ENCODE measurements around the gene CEACAM1. TPM values are rescaled to one million over a fixed set of nuclear protein-coding genes. Genes with fewer than 3 reads are reported as not detected.
"Not testable (repeated sequence)": the region's sequence is repeated elsewhere in the genome, so short reads cannot be mapped to it uniquely, and the experiment has no call there.

The CEACAM1 gene
- total and polyA plus RNA-seq, 4 donors = 0.60 to 4.4 (median 1.2) TPM

DNA sequence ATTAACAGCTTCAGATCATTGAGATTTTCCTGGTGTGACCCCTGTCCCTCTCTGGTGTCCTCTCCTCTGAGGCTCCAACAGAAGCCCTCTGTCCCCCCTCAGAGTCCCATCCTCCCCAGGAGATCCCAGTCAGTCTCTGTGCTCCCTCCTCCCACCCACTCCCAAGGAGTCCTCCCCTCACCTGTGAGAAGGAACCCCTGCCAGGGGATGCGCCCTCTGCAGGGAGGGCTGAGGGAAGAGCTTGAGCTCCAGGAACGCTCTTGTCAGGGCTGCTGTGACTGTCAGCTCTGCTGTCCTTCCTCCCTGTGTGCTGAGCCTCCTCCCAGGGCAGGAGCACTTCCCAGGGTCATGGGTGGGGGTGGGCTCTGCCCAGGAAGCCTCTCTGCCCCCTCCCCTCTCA, 33.2 kb upstream of the CEACAM1 start:
- Histone ChIP-seq H3K27me3 (ENCODE audit: control insufficient read depth, insufficient read depth, low read length) (no peaks in the 10 kb centered on the region), H3K4me1 (ENCODE audit: control insufficient read depth, insufficient read depth, low read length) (no peaks in the 10 kb centered on the region), H3K9me3 (ENCODE audit: control insufficient read depth, insufficient read depth, low read length) (no peaks in the 10 kb centered on the region), H3K27ac (ENCODE audit: low read depth, low read length) (no peak overlapping the region), H3K4me3 (ENCODE audit: low read depth, low read length) (no peak overlapping the region), H3K36me3 (ENCODE audit: control insufficient read depth, insufficient read depth, low read length) (no peaks in the 10 kb centered on the region)
- no peak for DNase-seq (ENCODE audit: low read depth in 4 of 6, low spot score in 6 of 6)
- WGBS (ENCODE audit: insufficient coverage) = 86% methylated on average over 1 of the region's 2 CpGs

- H3K9me3 ChIP-seq (ENCODE audit: control insufficient read depth, insufficient read depth, low read length) = no peaks in the 10 kb centered on the region
- no peaks in the 10 kb centered on the region for H3K36me3 ChIP-seq (ENCODE audit: control insufficient read depth, insufficient read depth, low read length)
- no peak overlapping the region for H3K27ac ChIP-seq (ENCODE audit: low read depth, low read length)
- peaks cover 2% of the 10 kb centered on the region for H3K4me1 ChIP-seq (ENCODE audit: control insufficient read depth, insufficient read depth, low read length)
- no peak overlapping the region for H3K4me3 ChIP-seq (ENCODE audit: low read depth, low read length)
- H3K27me3 ChIP-seq (ENCODE audit: control insufficient read depth, insufficient read depth, low read length) = no peaks in the 10 kb centered on the region
- no peak for DNase-seq (ENCODE audit: low read depth in 4 of 6, low spot score in 6 of 6)
- WGBS (ENCODE audit: insufficient coverage) = 100% methylated on average over 1 of the region's 4 CpGs
Measured at GRCh38 chr19:42560731-42561130, 32.5 kb upstream of the CEACAM1 start.

- Histone ChIP-seq H3K4me1 (ENCODE audit: control insufficient read depth, insufficient read depth, low read length) (peaks cover 17% of the 10 kb centered on the region), H3K27me3 (ENCODE audit: control insufficient read depth, insufficient read depth, low read length) (no peaks in the 10 kb centered on the region), H3K36me3 (ENCODE audit: control insufficient read depth, insufficient read depth, low read length) (no peaks in the 10 kb centered on the region), H3K27ac (ENCODE audit: low read depth, low read length) (no peak overlapping the region), H3K4me3 (ENCODE audit: low read depth, low read length) (no peak overlapping the region), H3K9me3 (ENCODE audit: control insufficient read depth, insufficient read depth, low read length) (no peaks in the 10 kb centered on the region)
- DNase-seq (ENCODE audit: low read depth in 4 of 6, low spot score in 6 of 6) = peak in 1 of 6 donors; percentile 7
- 22% methylated on average over 2 of the region's 7 CpGs for WGBS (ENCODE audit: insufficient coverage)
Measured at GRCh38 chr19:42558450-42559150, 30.3 kb upstream of the CEACAM1 start.

GRCh38 chr19:42557386-42557871, 29.1 kb upstream of the CEACAM1 start:
- WGBS (ENCODE audit: insufficient coverage) = 68% methylated on average over 8 of the region's 10 CpGs
- not testable (repeated sequence) for H3K36me3 ChIP-seq (ENCODE audit: control insufficient read depth, insufficient read depth, low read length); H3K27me3 ChIP-seq (ENCODE audit: control insufficient read depth, insufficient read depth, low read length); H3K27ac ChIP-seq (ENCODE audit: low read depth, low read length); DNase-seq (ENCODE audit: low read depth in 4 of 6, low spot score in 6 of 6); H3K9me3 ChIP-seq (ENCODE audit: control insufficient read depth, insufficient read depth, low read length); H3K4me3 ChIP-seq (ENCODE audit: low read depth, low read length)
- peaks cover 19% of the 10 kb centered on the region for H3K4me1 ChIP-seq (ENCODE audit: control insufficient read depth, insufficient read depth, low read length)

GRCh38 chr19:42555801-42556200, 27.5 kb upstream of the CEACAM1 start:
- Histone ChIP-seq H3K27ac (ENCODE audit: low read depth, low read length) (no peak overlapping the region), H3K36me3 (ENCODE audit: control insufficient read depth, insufficient read depth, low read length) (no peaks in the 10 kb centered on the region), H3K9me3 (ENCODE audit: control insufficient read depth, insufficient read depth, low read length) (no peaks in the 10 kb centered on the region), H3K4me1 (ENCODE audit: control insufficient read depth, insufficient read depth, low read length) (peaks cover 19% of the 10 kb centered on the region), H3K27me3 (ENCODE audit: control insufficient read depth, insufficient read depth, low read length) (no peaks in the 10 kb centered on the region), H3K4me3 (ENCODE audit: low read depth, low read length) (no peak overlapping the region)
- whole genome bisulfite sequencing (ENCODE audit: insufficient coverage) = 63% methylated on average over 10 of the region's 10 CpGs
- DNase-seq (ENCODE audit: low read depth in 4 of 6, low spot score in 6 of 6) = no peak

DNA sequence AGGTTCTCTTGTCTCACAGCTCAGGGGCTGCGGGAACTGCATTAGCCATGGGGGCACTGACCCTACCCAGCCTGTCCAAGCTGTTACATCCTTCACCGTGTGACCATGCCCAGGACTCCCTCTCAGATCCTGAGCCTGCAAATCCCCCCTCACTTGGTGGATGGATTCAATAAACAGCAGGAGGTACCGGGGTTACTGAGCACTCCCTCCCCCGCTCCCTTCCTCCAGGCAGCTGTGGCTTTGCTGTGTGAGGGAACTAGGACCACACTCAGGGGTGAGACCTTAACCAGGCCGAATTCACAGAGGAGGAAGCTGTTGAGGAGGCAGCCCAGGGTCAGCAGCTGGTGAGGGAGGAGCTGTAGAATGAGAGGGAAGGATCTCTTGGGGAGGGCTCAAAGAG, 27.0 kb upstream of the CEACAM1 start:
- H3K9me3 ChIP-seq (ENCODE audit: control insufficient read depth, insufficient read depth, low read length) = no peaks in the 10 kb centered on the region
- H3K4me3 ChIP-seq (ENCODE audit: low read depth, low read length) = no peak overlapping the region
- WGBS (ENCODE audit: insufficient coverage) = 100% methylated on average over 1 of the region's 5 CpGs
- H3K36me3 ChIP-seq (ENCODE audit: control insufficient read depth, insufficient read depth, low read length) = no peaks in the 10 kb centered on the region
- H3K4me1 ChIP-seq (ENCODE audit: control insufficient read depth, insufficient read depth, low read length) = peaks cover 19% of the 10 kb centered on the region
- no peak overlapping the region for H3K27ac ChIP-seq (ENCODE audit: low read depth, low read length)
- H3K27me3 ChIP-seq (ENCODE audit: control insufficient read depth, insufficient read depth, low read length) = no peaks in the 10 kb centered on the region
- peak in 1 of 6 donors; percentile 14 for DNase-seq (ENCODE audit: low read depth in 4 of 6, low spot score in 6 of 6)

- 96% methylated on average over 3 of the region's 3 CpGs for WGBS (ENCODE audit: insufficient coverage)
- no peak overlapping the region for H3K27ac ChIP-seq (ENCODE audit: low read depth, low read length)
- H3K9me3 ChIP-seq (ENCODE audit: control insufficient read depth, insufficient read depth, low read length) = no peaks in the 10 kb centered on the region
- no peak for DNase-seq (ENCODE audit: low read depth in 4 of 6, low spot score in 6 of 6)
- no peak overlapping the region for H3K4me3 ChIP-seq (ENCODE audit: low read depth, low read length)
- peaks cover 19% of the 10 kb centered on the region for H3K4me1 ChIP-seq (ENCODE audit: control insufficient read depth, insufficient read depth, low read length)
- no peaks in the 10 kb centered on the region for H3K27me3 ChIP-seq (ENCODE audit: control insufficient read depth, insufficient read depth, low read length)
- no peaks in the 10 kb centered on the region for H3K36me3 ChIP-seq (ENCODE audit: control insufficient read depth, insufficient read depth, low read length)
Measured at GRCh38 chr19:42554046-42554575, 25.8 kb upstream of the CEACAM1 start.

DNA sequence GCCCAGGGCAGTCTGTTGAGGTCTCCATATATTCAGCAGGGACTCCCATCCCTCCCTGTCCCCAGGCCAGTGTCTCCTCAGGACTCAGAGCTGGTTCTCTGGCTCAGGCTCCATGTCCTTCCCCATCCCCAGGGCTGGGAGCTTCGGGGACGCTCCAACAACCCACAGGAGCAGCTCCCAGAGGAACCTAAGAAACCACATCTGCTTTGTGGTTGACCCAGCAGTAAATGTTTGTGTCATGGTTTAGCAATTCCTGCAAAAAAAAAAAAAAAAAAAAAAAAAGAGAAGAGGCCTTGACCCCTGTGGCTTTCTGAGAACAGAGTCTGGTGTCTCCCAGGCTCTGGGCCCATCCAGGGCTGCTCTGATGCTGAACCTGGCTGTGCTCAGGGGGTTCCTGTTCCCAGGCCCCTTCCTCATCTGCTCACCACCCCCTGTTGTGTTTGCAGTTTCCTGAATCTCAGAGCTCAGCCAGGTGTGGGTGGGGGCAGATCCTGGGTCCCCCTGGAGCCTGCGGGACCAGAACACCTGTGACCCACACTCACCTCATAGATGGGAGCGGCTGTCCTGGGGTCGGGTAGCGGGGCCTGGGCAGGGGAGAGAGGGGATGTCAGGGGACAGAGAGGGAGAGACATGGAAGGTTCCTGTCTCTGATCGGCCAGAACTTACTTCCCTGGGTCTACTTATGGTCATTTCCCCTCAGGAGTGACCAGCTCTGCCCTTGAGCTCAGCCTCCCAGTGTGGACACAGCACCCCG, 25.2 kb upstream of the CEACAM1 start:
- Histone ChIP-seq H3K4me1 (ENCODE audit: control insufficient read depth, insufficient read depth, low read length) (peaks cover 19% of the 10 kb centered on the region), H3K36me3 (ENCODE audit: control insufficient read depth, insufficient read depth, low read length) (no peaks in the 10 kb centered on the region), H3K27ac (ENCODE audit: low read depth, low read length) (no peak overlapping the region), H3K4me3 (ENCODE audit: low read depth, low read length) (no peak overlapping the region), H3K9me3 (ENCODE audit: control insufficient read depth, insufficient read depth, low read length) (no peaks in the 10 kb centered on the region), H3K27me3 (ENCODE audit: control insufficient read depth, insufficient read depth, low read length) (no peaks in the 10 kb centered on the region)
- 82% methylated on average over 2 of the region's 8 CpGs for WGBS (ENCODE audit: insufficient coverage)
- peak in 1 of 6 donors; percentile 15 for DNase-seq (ENCODE audit: low read depth in 4 of 6, low spot score in 6 of 6)

GRCh38 chr19:42552086-42553065, 24.1 kb upstream of the CEACAM1 start:
- WGBS (ENCODE audit: insufficient coverage) = 96% methylated on average over 6 of the region's 8 CpGs
- no peak for DNase-seq (ENCODE audit: low read depth in 4 of 6, low spot score in 6 of 6)
- H3K4me1 ChIP-seq (ENCODE audit: control insufficient read depth, insufficient read depth, low read length) = peaks cover 19% of the 10 kb centered on the region
- H3K27ac ChIP-seq (ENCODE audit: low read depth, low read length) = no peak overlapping the region
- no peaks in the 10 kb centered on the region for H3K27me3 ChIP-seq (ENCODE audit: control insufficient read depth, insufficient read depth, low read length)
- no peak overlapping the region for H3K4me3 ChIP-seq (ENCODE audit: low read depth, low read length)
- H3K36me3 ChIP-seq (ENCODE audit: control insufficient read depth, insufficient read depth, low read length) = no peaks in the 10 kb centered on the region
- no peaks in the 10 kb centered on the region for H3K9me3 ChIP-seq (ENCODE audit: control insufficient read depth, insufficient read depth, low read length)
